ENCODE data around the gene RABL2B. TPM values are rescaled to one million over a fixed set of nuclear protein-coding genes. Genes with fewer than 3 reads are reported as not detected.
"Not testable (repeated sequence)": the region's sequence is repeated elsewhere in the genome, so short reads cannot be mapped to it uniquely, and the experiment has no call there.

Gene RABL2B
- total RNA-seq, 1 donor from 2014 or later = 37.7 TPM

DNA sequence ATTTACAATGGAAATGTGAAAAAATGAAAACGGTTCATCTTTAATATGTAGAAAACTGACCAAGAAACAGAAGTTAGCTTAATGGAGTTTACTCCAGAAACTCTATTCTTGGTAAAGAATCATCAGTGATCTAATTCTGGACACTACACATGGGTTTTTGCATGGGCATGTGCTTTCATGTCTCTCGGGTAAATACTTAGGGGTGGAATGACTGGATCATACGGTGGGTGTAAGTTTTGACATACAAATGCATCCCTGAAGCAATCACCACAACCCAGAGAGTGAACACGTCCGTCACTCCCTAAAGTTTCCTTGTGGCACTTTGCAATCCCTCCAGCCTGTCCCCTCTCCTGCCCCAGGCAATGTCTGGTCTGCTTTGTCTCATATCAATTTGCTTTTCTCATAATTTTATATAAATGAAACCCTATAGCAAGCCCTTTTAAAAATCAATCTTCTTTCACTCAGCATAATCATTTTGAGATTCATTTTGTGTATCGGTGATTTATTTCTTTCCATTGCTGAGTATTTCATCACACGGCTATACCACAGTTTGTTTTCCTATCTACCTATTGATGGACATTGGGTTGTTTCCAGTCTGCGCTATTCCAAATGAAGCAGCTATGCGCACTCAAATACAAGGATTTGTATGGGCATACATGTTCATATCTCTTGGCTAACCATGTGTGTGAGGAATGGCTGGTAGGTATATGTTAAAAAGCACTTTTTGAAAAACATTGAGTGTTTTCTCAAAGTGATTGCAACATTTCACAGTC lies 33.9 kb downstream of the RABL2B start:
- peaks cover 16% of the 10 kb centered on the region for H3K27me3 Mint-ChIP-seq
- H3K4me3 Mint-ChIP-seq, H3K9me3 Mint-ChIP-seq: not testable (repeated sequence)

DNA sequence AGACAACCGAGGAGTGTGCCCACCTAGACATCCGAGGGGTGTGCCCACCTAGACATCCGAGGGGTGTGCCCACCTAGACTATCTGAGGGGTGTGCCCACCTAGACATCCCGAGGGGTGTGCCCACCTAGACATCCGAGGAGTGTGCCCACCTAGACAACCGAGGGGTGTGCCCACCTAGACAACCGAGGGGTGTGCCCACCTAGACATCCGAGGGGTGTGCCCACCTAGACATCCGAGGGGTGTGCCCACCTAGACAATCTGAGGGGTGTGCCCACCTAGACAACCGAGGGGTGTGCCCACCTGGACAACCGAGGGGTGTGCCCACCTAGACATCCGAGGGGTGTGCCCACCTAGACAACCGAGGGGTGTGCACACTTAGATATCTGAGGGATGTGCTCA lies 34.8 kb downstream of the RABL2B start:
- not testable (repeated sequence) for H3K4me1 Mint-ChIP-seq; H3K36me3 Mint-ChIP-seq (ENCODE audit: low read depth)

More for the DNA sequence above, 33.9 kb downstream of the RABL2B start:
- intact Hi-C loops (cut with micrococcal nuclease); H3K36me3 Mint-ChIP-seq (ENCODE audit: low read depth); H3K4me1 Mint-ChIP-seq; H3K27ac Mint-ChIP-seq; DNase-seq: not testable (repeated sequence)

DNA sequence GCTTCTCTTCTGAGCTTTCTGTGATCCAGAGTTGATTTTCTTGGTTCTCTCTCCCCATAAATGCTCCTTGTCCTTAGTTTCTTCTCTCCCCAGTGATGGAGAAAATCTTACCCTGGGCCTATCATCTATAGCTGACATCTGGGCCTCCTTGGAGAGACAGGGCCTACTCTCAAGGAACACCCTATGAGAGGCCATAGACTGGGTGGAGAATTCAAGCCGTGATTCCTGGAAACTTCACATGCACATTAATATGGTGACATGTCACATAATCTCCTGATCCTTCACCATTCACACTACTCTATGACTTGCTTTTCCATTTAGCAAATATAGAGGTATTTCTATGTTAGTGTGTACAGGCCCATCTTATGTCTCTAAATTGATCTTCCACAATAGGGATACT lies 35.9 kb downstream of the RABL2B start:
- intact Hi-C loops (cut with micrococcal nuclease); H3K4me3 Mint-ChIP-seq; H3K27me3 Mint-ChIP-seq; DNase-seq; H3K27ac Mint-ChIP-seq; H3K36me3 Mint-ChIP-seq (ENCODE audit: low read depth); H3K9me3 Mint-ChIP-seq; H3K4me1 Mint-ChIP-seq: not testable (repeated sequence)

More for the DNA sequence above, 34.8 kb downstream of the RABL2B start:
- H3K4me3 Mint-ChIP-seq; H3K27ac Mint-ChIP-seq; H3K9me3 Mint-ChIP-seq; intact Hi-C loops (cut with micrococcal nuclease); DNase-seq; H3K27me3 Mint-ChIP-seq: not testable (repeated sequence)

DNA sequence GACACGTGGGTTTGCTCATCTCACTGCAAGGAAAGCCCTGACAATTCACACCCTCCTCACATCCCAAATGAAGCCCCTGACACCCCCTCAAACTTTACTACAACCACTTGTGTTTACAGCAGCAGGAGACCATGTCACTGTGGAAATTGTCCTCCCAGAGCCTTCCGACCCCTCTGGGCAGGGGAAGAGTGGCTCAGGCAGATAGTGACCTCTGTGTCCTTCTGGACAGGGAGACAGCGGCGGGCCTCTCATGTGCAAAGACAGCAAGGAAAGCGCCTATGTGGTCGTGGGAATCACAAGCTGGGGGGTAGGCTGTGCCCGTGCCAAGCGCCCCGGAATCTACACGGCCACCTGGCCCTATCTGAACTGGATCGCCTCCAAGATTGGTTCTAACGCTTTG lies 39.0 kb downstream of the RABL2B start:
- H3K9me3 Mint-ChIP-seq; H3K27me3 Mint-ChIP-seq; DNase-seq; H3K36me3 Mint-ChIP-seq (ENCODE audit: low read depth); H3K4me1 Mint-ChIP-seq; H3K4me3 Mint-ChIP-seq; intact Hi-C loops (cut with micrococcal nuclease); H3K27ac Mint-ChIP-seq: not testable (repeated sequence)

- H3K27ac Mint-ChIP-seq; H3K36me3 Mint-ChIP-seq (ENCODE audit: low read depth); H3K27me3 Mint-ChIP-seq; H3K4me3 Mint-ChIP-seq; intact Hi-C loops (cut with micrococcal nuclease); DNase-seq; H3K4me1 Mint-ChIP-seq; H3K9me3 Mint-ChIP-seq: not testable (repeated sequence)
Measured at GRCh38 chr22:50740714-50741113, 42.7 kb downstream of the RABL2B start.

DNA sequence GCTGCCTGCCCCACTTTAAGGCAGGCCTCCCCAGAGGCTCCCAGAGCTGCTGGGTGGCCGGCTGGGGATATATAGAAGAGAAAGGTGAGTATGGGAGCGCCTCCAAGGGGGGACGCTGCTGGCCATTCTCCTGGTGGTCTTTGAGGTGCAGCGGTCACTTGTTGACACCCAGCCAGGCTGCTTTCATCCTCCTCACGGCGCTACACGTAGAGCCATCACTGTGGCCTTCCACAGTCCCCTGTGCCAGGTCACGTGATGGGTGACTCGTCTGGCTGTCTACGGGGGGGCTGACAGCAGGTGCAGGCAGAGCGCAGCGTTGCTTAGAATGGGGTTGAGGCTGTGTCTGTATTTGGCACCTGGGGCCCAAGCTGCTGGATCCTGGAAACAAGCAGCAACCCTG lies 43.5 kb downstream of the RABL2B start:
- Mint-ChIP-seq H3K27me3 (no peaks in the 10 kb centered on the region), H3K9me3 (no peaks in the 10 kb centered on the region), H3K36me3 (ENCODE audit: low read depth) (no peaks in the 10 kb centered on the region), H3K4me1 (no peaks in the 10 kb centered on the region), H3K27ac (no peak overlapping the region), H3K4me3 (no peak overlapping the region)
- DNase-seq = no peak
- intact Hi-C loops (cut with micrococcal nuclease) = no loop called here

- DNase-seq = no peak
- no peak overlapping the region for H3K4me3 Mint-ChIP-seq
- H3K9me3 Mint-ChIP-seq = no peaks in the 10 kb centered on the region
Measured at GRCh38 chr22:50739279-50739691, 44.2 kb downstream of the RABL2B start.

DNA sequence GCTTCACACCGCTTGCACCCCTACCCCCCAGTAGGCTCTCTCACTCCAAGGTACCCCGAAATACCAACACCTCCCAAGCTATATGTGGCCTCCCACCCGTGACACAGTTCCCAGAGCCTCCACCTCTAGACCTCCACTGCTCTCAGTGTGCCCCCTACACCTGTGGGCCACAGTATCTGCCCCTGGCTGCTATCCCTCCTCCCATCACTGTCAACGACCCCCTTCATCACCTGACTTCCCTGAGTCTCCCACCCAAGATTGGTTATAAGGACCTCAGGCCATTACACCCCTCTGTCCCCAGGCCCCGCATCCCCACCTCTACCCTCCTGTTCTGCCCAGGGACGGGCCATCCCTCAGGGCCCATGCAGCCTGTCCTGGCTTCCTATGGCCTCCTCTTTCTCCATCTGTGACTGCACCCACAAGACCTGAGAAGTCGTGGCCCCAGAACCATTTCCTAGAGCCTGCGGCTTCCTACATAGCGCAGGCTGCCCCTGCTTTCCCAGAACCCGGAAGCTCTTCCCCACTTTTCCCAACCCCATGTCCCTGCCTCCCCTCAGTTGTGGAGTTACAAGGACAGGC lies 44.7 kb downstream of the RABL2B start:
- DNase-seq = no peak
- no peaks in the 10 kb centered on the region for H3K9me3 Mint-ChIP-seq
- no peak overlapping the region for H3K27ac Mint-ChIP-seq
- no peaks in the 10 kb centered on the region for H3K36me3 Mint-ChIP-seq (ENCODE audit: low read depth)
- no peaks in the 10 kb centered on the region for H3K27me3 Mint-ChIP-seq
- intact Hi-C loops (cut with micrococcal nuclease) = no loop called here
- no peaks in the 10 kb centered on the region for H3K4me1 Mint-ChIP-seq
- H3K4me3 Mint-ChIP-seq = no peak overlapping the region

More at GRCh38 chr22:50739279-50739691, 44.2 kb downstream of the RABL2B start:
- Mint-ChIP-seq H3K4me1 (no peaks in the 10 kb centered on the region), H3K27ac (no peak overlapping the region), H3K27me3 (no peaks in the 10 kb centered on the region), H3K36me3 (ENCODE audit: low read depth) (no peaks in the 10 kb centered on the region)
- intact Hi-C loops (cut with micrococcal nuclease) = no loop called here

DNA sequence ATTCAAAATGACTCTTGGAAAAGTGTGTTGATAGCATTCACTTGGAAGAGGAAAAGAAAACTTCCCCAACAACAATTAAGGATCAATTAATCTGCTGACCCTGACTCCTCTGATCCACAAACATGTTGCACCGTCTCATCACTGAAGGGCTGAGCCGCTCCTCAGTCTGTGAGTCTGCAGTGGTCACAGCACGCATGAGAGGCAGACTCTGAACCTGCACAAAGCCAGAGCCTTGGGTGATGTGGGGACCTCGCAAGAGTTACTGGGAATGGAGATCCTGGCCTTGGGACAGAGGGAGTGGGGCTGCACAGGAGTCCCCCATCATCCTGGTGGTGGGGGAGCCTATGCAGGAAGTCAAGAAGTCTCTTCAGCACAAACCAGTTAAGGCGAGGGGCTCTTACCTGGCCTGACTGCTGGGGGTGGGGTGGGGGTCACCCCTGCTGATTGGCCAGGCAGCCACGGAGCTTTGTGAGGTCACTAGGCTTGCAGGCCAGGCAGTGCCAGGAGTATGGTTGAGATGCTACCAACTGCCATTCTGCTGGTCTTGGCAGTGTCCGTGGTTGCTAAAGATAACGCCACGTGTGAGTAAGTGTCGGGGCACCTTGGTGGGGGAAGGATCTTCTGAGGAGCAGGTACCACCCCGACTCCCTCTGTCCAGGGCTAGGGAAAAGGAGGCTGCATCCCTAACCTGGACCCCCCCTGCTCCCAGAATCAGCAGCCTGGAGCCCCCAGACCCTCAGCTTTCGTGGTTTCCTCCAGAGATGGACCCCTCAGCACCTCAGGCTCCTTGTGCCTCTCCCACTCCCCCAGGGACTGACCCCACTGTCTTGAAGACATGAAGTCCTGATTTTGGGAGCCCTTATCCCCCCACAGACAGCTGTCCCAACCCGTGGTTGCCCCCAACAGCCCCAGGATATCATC lies 45.4 kb downstream of the RABL2B start, which contains the start of gene ACR:
Gene ACR, plus strand, starts transcription at position 477 of the 921 bp plus-strand sequence. Its CDS starts 32 bp downstream, at position 509.
- intact Hi-C loops (cut with micrococcal nuclease) = no loop called here
- Mint-ChIP-seq H3K4me3 (no peak within 1 kb of the TSS), H3K9me3 (no peaks in the 10 kb centered on the region), H3K27me3 (no peaks in the 10 kb centered on the region), H3K36me3 (ENCODE audit: low read depth) (no peaks in the 10 kb centered on the region), H3K27ac (no peak within 1 kb of the TSS), H3K4me1 (no peaks in the 10 kb centered on the region)
- DNase-seq = no peak

DNA sequence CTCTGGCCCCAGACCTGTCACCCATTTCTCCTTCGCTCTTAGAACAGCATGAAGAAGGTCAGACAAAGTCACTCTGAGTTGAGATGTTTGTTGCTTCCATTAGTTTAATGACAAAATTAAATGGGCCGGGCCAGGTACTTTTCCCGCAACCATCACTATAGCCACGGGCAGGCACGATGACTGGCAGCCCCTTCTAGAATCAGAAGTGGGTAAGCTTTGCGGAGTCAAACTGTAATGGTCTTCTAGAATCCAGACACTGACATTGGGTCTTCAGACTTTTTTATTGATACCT lies 47.8 kb downstream of the RABL2B start:
- H3K9me3 Mint-ChIP-seq = no peaks in the 10 kb centered on the region
- intact Hi-C loops (cut with micrococcal nuclease) = no loop called here
- no peak overlapping the region for H3K27ac Mint-ChIP-seq
- H3K36me3 Mint-ChIP-seq (ENCODE audit: low read depth) = no peaks in the 10 kb centered on the region
- H3K4me1 Mint-ChIP-seq = no peaks in the 10 kb centered on the region
- no peak for DNase-seq
- H3K27me3 Mint-ChIP-seq = no peaks in the 10 kb centered on the region
- H3K4me3 Mint-ChIP-seq = no peak overlapping the region

DNA sequence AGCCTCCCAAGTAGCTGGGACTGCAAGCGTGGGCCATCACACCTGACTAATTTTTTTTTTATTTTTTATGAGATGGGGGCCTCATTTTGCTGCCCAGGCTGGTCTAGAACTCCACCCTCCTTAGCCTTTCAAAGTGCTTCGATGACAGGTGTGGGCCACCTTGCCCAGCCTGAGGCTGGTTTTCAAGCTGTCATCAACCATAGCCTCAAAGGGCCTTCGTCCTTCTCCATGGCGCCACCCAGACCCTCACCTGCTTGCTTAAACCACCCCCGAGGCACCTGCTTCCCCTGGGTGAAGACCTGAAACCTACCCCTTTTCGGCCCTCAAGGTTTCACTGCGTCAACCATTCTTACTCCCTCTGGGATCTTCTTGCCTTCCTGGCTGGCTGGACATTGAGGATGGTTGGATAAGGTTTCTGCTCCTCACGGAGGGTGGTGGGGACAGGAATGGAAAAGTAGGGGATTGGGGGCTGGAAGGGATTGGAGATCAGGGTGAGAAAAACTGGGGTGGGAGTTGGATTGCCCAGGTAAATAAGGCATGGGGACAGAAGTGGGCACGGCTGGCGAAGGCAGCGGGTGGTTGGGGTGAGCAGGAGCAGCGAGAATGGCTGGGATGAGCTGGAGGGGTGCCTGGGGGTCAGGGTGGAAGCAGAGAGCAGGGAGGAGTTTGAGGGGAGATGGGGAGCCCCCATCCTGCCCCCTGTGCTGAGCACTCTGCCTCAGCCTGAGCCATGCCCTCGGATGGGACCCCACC lies 48.3 kb downstream of the RABL2B start:
- no peaks in the 10 kb centered on the region for H3K9me3 Mint-ChIP-seq
- H3K4me1 Mint-ChIP-seq = no peaks in the 10 kb centered on the region
- intact Hi-C loops (cut with micrococcal nuclease) = no loop called here
- no peak overlapping the region for H3K4me3 Mint-ChIP-seq
- no peak overlapping the region for H3K27ac Mint-ChIP-seq
- H3K27me3 Mint-ChIP-seq = no peaks in the 10 kb centered on the region
- no peaks in the 10 kb centered on the region for H3K36me3 Mint-ChIP-seq (ENCODE audit: low read depth)
- no peak for DNase-seq

GRCh38 chr22:50734343-50734771 lies 49.1 kb downstream of the RABL2B start:
- Mint-ChIP-seq H3K27me3 (no peaks in the 10 kb centered on the region), H3K27ac (no peak overlapping the region), H3K4me3 (no peak overlapping the region)

GRCh38 chr22:50733521-50734342 lies 49.7 kb downstream of the RABL2B start:
- Mint-ChIP-seq H3K9me3 (no peaks in the 10 kb centered on the region), H3K27ac (no peak overlapping the region), H3K4me3 (no peak overlapping the region), H3K4me1 (no peaks in the 10 kb centered on the region), H3K27me3 (no peaks in the 10 kb centered on the region), H3K36me3 (ENCODE audit: low read depth) (no peaks in the 10 kb centered on the region)
- no peak for DNase-seq
- intact Hi-C loops (cut with micrococcal nuclease) = no loop called here

More at GRCh38 chr22:50734343-50734771, 49.1 kb downstream of the RABL2B start:
- intact Hi-C loops (cut with micrococcal nuclease) = no loop called here
- H3K4me1 Mint-ChIP-seq = no peaks in the 10 kb centered on the region
- H3K9me3 Mint-ChIP-seq = no peaks in the 10 kb centered on the region
- DNase-seq = no peak
- H3K36me3 Mint-ChIP-seq (ENCODE audit: low read depth) = no peaks in the 10 kb centered on the region
